SW480 (cell line): ENCODE measurements around the gene H6PD.

Experiments
- DNase-seq: peaks from one replicate; pipeline ENCODE4 v3.0.0-alpha.2; 2016; ENCODE audit warnings: low spot score

H6PD gene

GRCh38 chr1:9260059-9260766, 25.6 kb downstream of the H6PD start:
- DNase-seq: no peak

- DNase-seq: no peak
These were observed 26.9 kb downstream of the H6PD start for GRCh38 chr1:9261496-9261895.

GRCh38 chr1:9262096-9262986, 27.8 kb downstream of the H6PD start:
- no peak for DNase-seq

- no peak for DNase-seq
These were observed 28.8 kb downstream of the H6PD start for GRCh38 chr1:9263276-9263855.

- DNase-seq: no peak
These were observed 29.7 kb downstream of the H6PD start for GRCh38 chr1:9263984-9264872.

- DNase-seq: no peak
These were observed 30.5 kb downstream of the H6PD start for GRCh38 chr1:9265037-9265436.

- DNase-seq: no peak
These were observed 31.4 kb downstream of the H6PD start for GRCh38 chr1:9265968-9266367.

GRCh38 chr1:9267352-9267686, 32.7 kb downstream of the H6PD start:
- no peak for DNase-seq

- no peak for DNase-seq
These were observed 33.4 kb downstream of the H6PD start for GRCh38 chr1:9267827-9268581.

- DNase-seq: no peak
These were observed 34.5 kb downstream of the H6PD start for GRCh38 chr1:9269078-9269501.

- DNase-seq: no peak
These were observed 35.1 kb downstream of the H6PD start for GRCh38 chr1:9269721-9270120.

GRCh38 chr1:9270290-9270883, 35.8 kb downstream of the H6PD start:
- peak; percentile 46 for DNase-seq

- no peak for DNase-seq
These were observed 36.7 kb downstream of the H6PD start for GRCh38 chr1:9271283-9271682.

- no peak for DNase-seq
These were observed 37.5 kb downstream of the H6PD start for GRCh38 chr1:9271861-9272595.

- no peak for DNase-seq
These were observed 38.6 kb downstream of the H6PD start for GRCh38 chr1:9273177-9273576.

GRCh38 chr1:9275161-9275560, 40.6 kb downstream of the H6PD start:
- no peak for DNase-seq

GRCh38 chr1:9275567-9276034, 41.0 kb downstream of the H6PD start:
- peak; percentile 90 for DNase-seq

- DNase-seq: no peak
These were observed 43.5 kb downstream of the H6PD start for GRCh38 chr1:9278116-9278515.

- no peak for DNase-seq
These were observed 44.1 kb downstream of the H6PD start for GRCh38 chr1:9278585-9279153.
